Gastrocnemius medialis (tissue), 4 donors: Measurements from ENCODE around the gene UBR4. TPM values are rescaled to one million over a fixed set of nuclear protein-coding genes. Genes with fewer than 3 reads are reported as not detected.

Source experiments
- ATAC-seq, 2 donors: fragments of 150-250 bp; one replicate each; pipeline ENCODE4 v1.9.1; 2016
- DNase-seq, 2 donors: peaks; one replicate each; pipeline ENCODE4 v3.0.0-alpha.2; 2019
- H3K27ac ChIP-seq, 4 donors: fragments of 200-600 bp; sonication (generic); 1 replicate in 1 of 4; 2 replicates in 3 of 4; pipeline ENCODE4 v1.5.1; 2016 to 2018; ENCODE audit warnings: mild to moderate bottlenecking in 2 of 4, moderate library complexity in 1 of 4
- H3K27me3 ChIP-seq, 3 donors: fragments of 200-600 bp; sonication (generic) in 2 of 3; 1 replicate in 1 of 3; 2 replicates in 2 of 3; pipeline versions ENCODE4 v1.5.1 to v1.6.0; 2016 to 2019; ENCODE audit warnings: mild to moderate bottlenecking in 1 of 3, moderate library complexity in 1 of 3
- H3K36me3 ChIP-seq, 2 donors: fragments of 200-600 bp; sonication (generic) in 1 of 2; one replicate each; pipeline ENCODE4 v1.5.1; 2017 to 2018
- H3K4me1 ChIP-seq, 2 donors: fragments of 200-600 bp; sonication (generic) in 1 of 2; one replicate each; pipeline ENCODE4 v1.5.1; 2016 to 2017; ENCODE audit warnings: mild to moderate bottlenecking in 2 of 2
- H3K4me3 ChIP-seq, 4 donors: fragments of 200-600 bp; sonication (generic) in 3 of 4; 1 replicate in 1 of 4; 2 replicates in 3 of 4; pipeline ENCODE4 v1.5.1; 2016 to 2019; ENCODE audit warnings: mild to moderate bottlenecking in 2 of 4
- H3K9me3 ChIP-seq, 3 donors: fragments of 200-600 bp; sonication (generic) in 2 of 3; 1 replicate in 1 of 3; 2 replicates in 2 of 3; pipeline ENCODE4 v1.5.1; 2016 to 2019
- POLR2A ChIP-seq, 2 donors: fragments of 450-650 bp; IDR thresholded peaks; one replicate each; pipeline ENCODE4 v1.6.1; 2017; ENCODE audit warnings: antibody characterized with exemption in 2 of 2, mild to moderate bottlenecking in 2 of 2, moderate library complexity in 2 of 2
- in situ Hi-C, 4 donors: fragments of 200-750 bp; cut with MboI; loops; one replicate each; pipeline versions ENCODE4 v1.15.0 to v1.8.0; 2017; ENCODE audit warnings: low sequenced_read_pairs in 4 of 4
- intact Hi-C: fragments of 100-400 bp; cut with DNase I; formaldehyde crosslinking; loops from one replicate; pipeline ENCODE4 v1.15.1; 2023; ENCODE audit warnings: low total_unique reads
- total RNA-seq, 4 donors: library from RNA; depleted of rRNA; stranded (reverse); fragments of >200 nt; gene quantifications; one replicate each; pipeline versions ENCODE4 v1.1.0 to v1.2.3, GENCODE V29; 2016
- TF ChIP-seq, protein P1 (sequence below), 5 experiments: fragments of 450-650 bp in 3 of 5; fragments of 200-600 bp in 2 of 5; sonication (generic) in 2 of 5; IDR thresholded peaks in 4 of 5; conservative IDR thresholded peaks in 1 of 5; 1 replicate in 4 of 5; 2 replicates in 1 of 5; pipeline ENCODE4 v1.5.1; 2016 to 2019; ENCODE audit warnings: antibody characterized with exemption in 5 of 5, mild to moderate bottlenecking in 3 of 5, moderate library complexity in 3 of 5

Gene UBR4
- total RNA-seq, 4 donors from 2014 or later, result 156 to 293 (median 197) TPM

DNA sequence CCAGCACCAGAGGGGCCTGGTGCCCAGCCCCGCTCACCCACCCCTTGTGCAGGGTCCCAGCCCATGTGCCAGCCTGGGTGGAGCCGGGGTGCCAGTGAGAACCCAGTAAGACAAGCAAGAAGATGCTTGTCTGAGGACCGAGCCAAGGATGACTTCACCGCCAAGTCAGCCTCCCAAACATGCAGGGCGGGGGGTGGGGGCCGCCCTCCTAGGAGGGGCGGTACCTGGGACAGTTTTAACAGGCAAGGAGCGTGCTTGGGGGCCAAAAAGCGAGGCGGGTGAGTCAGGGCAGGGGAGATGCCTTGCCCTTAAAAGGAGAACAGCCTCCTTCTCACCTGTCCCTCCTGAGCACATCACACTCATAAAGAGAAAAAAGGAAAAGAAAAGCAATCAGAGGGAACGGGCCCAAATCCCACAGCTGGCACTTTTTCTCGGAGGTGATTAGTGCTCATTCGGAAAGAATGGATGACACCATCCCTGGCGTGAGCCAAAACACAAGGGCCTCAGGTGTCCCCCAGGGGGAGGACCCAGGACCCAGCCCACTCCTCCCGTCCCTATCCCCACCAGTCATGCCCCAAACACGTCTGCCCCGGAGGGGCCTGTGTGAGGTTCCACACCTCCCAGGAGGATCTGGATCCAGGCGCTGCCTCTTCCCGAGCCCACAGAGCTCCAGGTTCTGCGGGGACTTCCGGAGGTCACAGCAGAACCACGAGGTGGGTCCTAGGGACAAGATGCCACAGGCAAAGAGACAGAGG is 176.0 kb downstream of the UBR4 start:
- Histone ChIP-seq H3K27me3 (peaks cover 0 to 9% (median 7%) of the 10 kb centered on the region in 3 donors), H3K27ac (no peak overlapping the region), H3K36me3 (no peaks in the 10 kb centered on the region), H3K4me1 (peaks cover 0 to 5% of the 10 kb centered on the region in 2 donors), H3K4me3 (no peak overlapping the region), H3K9me3 (no peaks in the 10 kb centered on the region)
- TF ChIP-seq, protein P1, sequence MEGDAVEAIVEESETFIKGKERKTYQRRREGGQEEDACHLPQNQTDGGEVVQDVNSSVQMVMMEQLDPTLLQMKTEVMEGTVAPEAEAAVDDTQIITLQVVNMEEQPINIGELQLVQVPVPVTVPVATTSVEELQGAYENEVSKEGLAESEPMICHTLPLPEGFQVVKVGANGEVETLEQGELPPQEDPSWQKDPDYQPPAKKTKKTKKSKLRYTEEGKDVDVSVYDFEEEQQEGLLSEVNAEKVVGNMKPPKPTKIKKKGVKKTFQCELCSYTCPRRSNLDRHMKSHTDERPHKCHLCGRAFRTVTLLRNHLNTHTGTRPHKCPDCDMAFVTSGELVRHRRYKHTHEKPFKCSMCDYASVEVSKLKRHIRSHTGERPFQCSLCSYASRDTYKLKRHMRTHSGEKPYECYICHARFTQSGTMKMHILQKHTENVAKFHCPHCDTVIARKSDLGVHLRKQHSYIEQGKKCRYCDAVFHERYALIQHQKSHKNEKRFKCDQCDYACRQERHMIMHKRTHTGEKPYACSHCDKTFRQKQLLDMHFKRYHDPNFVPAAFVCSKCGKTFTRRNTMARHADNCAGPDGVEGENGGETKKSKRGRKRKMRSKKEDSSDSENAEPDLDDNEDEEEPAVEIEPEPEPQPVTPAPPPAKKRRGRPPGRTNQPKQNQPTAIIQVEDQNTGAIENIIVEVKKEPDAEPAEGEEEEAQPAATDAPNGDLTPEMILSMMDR (IDR thresholded peaks at IDR 0.05 in 4 of 5, conservative IDR thresholded peaks at IDR 0.05 in 1 of 5), result no peak
- TF ChIP-seq POLR2A (IDR thresholded peaks at IDR 0.05), result no peak
- no peak for ATAC-seq
- DNase-seq, result no peak
- in situ Hi-C loops, result no loop called here
- intact Hi-C loops, result no loop called here

DNA sequence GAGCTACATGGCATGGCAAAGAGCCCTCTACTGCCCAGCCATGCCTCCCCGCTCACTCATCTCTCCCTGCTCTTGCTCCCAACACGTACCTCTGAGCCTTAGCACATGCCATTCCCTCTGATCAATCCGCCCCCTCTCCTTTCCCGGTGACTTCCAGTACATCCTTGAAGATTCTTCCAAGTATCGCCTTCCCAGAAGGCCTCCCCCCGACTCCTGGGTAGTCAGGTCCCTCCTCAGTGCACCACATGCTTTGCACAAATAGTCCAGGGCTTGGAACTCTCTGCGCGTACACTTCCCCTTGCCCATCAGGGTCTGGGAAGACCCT is 176.6 kb downstream of the UBR4 start:
- H3K9me3 ChIP-seq, result no peaks in the 10 kb centered on the region
- no peak overlapping the region for H3K27ac ChIP-seq
- H3K4me3 ChIP-seq, result no peak overlapping the region
- intact Hi-C loops (no loop called here), in situ Hi-C loops (no loop called here)
- H3K36me3 ChIP-seq, result no peaks in the 10 kb centered on the region
- TF ChIP-seq, protein P1 (IDR thresholded peaks at IDR 0.05 in 4 of 5, conservative IDR thresholded peaks at IDR 0.05 in 1 of 5), result no peak
- no peak for TF ChIP-seq POLR2A (IDR thresholded peaks at IDR 0.05)
- H3K27me3 ChIP-seq, result peaks cover 2 to 16% (median 11%) of the 10 kb centered on the region in 3 donors
- ATAC-seq (no peak), DNase-seq (no peak)
- H3K4me1 ChIP-seq, result peaks cover 0 to 5% of the 10 kb centered on the region in 2 donors

DNA sequence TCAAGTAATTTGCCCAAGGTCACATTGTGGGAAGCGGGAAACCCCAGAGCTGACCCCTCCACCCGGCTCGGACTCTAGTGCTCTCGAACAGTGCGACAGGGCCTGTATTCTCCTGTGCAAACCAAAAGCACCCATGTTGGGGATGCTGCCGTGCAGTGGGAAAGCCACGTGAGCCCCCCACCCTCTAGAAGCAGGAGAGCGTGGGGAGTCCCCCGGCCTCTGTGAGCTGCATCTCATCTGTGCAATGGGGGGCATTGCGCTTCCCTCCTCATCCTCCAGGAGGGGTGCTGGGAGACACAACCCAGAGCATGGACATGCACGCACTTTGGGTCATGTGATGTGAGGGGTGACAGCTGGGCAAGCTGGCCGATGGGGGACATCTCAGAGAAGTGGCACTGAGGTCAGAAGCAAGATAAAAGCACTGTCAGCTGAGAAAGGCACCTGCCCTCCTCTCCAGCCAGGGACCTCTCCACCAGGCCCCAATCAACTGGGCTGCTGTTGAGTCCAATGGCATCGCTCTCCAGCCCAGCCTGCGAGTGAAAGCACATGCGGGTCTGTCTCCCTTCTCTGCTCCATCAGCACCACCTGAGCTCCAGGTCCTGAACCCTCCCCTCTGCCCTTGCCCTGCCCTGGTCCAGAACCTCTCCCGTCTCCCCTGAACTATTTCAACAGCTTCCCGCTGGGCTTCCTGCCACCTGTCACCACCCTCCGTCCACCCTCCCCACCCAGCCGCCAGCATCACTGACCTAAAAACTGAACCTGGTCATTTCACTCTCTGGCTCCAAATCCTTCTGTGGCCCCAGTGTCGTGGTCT is 177.2 kb downstream of the UBR4 start:
- TF ChIP-seq, protein P1 (IDR thresholded peaks at IDR 0.05 in 4 of 5, conservative IDR thresholded peaks at IDR 0.05 in 1 of 5), result no peak
- no peak for TF ChIP-seq POLR2A (IDR thresholded peaks at IDR 0.05)
- Histone ChIP-seq H3K4me3 (no peak overlapping the region), H3K9me3 (no peaks in the 10 kb centered on the region), H3K36me3 (no peaks in the 10 kb centered on the region), H3K4me1 (peaks cover 0 to 5% of the 10 kb centered on the region in 2 donors), H3K27me3 (peaks cover 3 to 19% (median 16%) of the 10 kb centered on the region in 3 donors), H3K27ac (no peak overlapping the region)
- DNase-seq (no peak), ATAC-seq (no peak)
- intact Hi-C loops, result no loop called here
- in situ Hi-C loops, result no loop called here

DNA sequence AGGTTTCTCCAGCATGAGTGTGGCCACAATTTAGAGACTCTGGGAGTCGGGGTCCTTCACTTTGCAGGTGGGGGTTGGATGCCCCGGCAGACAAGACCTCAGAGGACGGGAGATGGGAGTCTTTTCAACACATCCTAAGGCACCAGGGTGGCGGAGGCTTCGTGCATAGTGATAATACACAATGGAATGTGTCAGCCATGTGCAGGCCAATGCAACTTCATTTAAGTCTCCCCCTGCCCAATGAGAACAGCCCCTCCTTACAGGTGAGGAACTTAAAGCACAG is 177.7 kb downstream of the UBR4 start:
- DNase-seq (no peak), ATAC-seq (no peak)
- Histone ChIP-seq H3K9me3 (no peaks in the 10 kb centered on the region), H3K27ac (no peak overlapping the region), H3K4me3 (no peak overlapping the region), H3K27me3 (peaks cover 3 to 21% (median 18%) of the 10 kb centered on the region in 3 donors), H3K4me1 (peaks cover 0 to 5% of the 10 kb centered on the region in 2 donors), H3K36me3 (no peaks in the 10 kb centered on the region)
- TF ChIP-seq, protein P1 (IDR thresholded peaks at IDR 0.05 in 4 of 5, conservative IDR thresholded peaks at IDR 0.05 in 1 of 5), result no peak
- TF ChIP-seq POLR2A (IDR thresholded peaks at IDR 0.05), result no peak
- in situ Hi-C loops (no loop called here), intact Hi-C loops (no loop called here)
